Measurements from ENCODE around the gene SCUBE2.

The SCUBE2 gene

DNA sequence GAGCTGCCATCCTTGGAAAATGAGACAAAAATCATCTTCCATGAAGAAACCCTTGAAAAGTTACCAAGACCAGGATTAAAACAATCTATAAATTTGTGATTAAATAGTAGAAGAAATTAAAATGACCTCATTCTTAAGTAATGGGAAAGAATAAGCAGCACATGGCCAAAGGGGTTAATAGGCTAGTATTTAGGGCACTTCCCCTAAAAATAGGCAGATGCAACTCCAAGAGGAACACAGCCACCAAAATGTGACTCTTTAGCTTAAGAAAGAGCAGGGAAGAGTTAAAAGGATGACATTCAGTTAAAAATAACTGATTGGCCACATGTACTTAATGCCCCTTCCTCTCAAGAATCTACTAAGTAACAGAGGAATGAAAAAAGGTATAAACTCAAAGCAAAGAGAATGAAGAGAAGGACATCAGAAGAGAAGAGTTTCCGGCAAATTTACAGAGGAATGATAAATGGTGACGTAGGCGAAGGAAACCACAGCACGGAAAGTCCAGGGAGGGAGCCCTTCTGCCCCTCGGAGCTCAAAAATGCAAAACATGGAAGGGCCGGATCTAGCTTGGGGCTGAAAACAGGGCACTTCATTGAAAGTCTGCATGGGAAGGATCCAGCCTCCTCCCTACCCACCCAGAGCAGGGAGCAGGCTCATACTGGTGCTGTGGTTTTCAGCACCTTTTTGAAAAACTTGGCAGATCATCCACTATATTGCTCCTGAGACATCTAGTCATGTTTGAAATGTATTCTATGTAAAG, 17.8 kb downstream of the SCUBE2 start:
- no peak for DNase-seq

DNA sequence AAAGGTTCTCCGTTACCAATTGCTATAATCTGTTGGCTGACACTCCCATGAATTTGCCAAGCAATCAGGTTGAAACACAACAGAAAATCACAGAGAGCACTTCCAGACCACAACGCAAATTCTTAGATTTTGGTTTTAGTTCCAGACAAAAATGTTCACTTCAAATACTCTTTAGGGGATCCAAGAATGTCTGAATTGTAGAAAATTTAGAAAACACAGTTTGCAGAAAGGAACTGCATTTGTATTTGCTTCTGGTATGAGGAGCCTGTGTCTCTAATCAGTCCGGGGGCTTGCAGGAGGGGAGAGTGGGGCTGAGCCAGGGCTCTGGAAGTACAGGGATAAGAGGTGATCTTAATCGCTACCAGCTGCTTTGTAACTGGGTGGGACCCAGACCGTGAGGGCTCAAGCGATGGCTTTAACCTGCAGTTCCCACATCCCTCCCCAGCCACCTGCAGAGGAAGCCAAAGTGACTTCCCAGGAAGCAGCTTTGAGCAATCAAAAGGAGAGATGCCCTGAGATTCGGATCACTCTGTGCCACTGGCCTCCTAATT, 18.7 kb downstream of the SCUBE2 start:
- DNase-seq: no peak

DNA sequence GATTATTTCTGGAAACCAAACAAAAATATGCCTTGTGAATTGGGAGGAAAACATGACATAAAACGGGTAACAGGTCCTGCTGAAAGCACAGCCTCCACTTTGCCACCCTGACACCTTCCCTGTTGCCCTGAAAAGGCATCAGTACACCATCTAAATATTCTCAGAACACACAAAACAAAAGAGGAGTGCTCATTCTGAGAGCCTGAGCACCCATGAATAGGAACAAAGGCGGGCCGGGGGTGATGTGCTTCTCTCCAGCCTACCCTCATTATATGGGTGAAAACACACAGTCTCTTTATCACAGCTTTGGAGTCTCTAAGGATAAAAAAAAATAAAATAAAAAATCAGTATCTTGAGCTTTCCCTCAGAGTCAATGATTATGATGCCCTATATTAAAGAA, 19.7 kb downstream of the SCUBE2 start:
- DNase-seq: no peak

DNA sequence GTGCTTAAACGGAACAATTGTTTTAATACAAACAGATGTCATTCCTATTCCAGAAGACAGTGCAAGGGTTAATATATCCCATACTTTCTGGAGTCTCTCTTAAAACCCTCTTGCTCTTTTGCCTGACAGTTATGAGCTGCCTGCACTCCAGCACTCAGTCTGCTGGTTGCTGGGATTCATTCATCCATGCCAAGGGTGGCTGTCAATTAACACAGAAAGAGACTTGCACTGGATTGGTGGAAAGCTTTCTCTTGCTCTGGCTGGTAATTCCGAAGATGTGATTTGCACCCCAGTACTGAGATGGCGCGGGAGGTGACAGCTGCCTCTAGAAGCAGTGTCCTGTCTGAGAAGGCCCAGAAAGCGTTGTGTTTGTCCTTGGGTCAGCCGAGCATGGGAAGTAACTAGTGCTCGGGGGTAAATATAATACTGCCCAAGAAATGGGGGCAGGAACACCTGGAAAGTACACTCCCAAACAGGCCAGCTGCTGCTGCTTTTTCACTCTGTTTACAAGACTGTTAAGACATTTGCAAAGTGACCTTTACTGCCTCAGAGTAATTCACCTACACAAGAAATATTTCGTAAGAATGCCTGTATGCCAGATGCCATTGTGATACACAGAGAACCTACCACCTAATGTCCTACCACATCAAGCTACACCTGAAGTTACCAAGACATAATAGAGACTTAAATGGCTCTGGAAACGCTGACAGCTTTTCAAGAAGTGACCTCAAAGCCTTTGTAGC, 20.5 kb downstream of the SCUBE2 start:
- no peak for DNase-seq

DNA sequence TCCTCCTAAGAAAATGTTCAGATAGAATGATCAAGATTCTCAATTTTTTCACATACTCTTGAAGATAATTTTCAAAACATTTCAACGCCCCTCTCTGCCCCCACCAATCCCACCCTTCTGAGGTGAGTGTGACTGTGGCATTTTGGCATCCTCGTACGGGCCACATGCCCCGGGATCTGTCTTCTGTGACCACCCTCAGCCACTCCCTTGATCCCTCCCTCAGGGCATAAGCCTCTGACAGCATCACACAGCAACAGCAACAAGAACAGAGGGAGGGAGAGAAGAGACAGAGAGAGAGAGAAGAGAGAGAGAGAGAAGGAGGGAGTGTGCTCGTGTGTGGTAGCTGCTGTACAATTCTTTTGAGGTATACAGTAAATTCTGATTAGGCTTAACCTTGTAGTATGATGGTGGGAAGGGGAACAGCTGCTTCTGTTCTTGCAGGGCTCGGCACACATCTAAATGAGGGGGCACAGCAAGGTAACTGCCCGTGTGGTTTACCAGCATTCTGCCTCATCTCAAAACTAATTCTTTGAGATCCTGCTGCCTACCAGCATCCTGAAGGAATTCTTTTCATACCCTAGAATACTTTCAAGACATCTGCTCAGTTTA, 21.4 kb downstream of the SCUBE2 start:
- no peak for DNase-seq

DNA sequence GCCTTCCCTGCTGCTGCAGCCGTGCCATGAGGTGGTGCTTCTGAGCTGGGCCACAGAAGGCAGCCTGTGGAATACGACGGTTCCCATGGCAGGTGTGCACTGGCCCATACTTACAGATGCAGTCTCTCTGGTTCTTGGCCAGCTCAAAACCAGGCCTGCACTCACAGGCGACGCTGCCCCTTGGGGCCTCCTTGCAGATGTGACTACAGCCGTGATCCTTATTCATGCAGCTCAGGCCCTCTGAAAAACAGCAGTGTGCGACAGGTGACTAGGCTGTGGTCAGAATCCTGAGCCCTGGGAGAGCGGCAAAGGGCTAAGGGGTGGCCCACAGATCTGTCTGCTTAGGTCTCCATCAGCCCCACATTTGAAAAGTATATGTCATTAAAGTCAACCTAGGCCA, 22.1 kb downstream of the SCUBE2 start:
- DNase-seq: no peak

DNA sequence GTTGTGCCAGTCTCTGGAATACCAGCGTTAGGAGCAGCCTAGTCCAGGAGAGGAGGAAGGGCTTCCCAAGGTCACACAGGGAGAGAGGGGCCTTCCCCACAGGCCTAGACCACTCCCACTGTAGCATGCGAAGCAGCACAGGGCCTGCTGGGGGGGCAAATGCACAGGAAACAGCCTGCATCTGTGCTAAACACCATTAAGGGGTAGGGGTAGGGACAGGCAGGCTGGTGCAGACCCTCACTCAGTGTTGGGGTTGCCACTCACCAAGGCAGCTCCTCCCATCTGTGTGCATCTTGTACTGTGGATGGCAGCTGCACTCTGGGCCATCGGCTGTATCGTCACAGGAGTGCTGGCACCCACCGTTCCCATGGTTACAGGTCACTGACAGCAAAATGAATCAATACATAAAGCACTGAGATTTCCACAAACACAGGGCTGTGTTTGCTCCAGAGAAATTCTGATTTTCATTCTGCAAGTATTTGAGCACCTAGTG, 24.9 kb downstream of the SCUBE2 start:
- DNase-seq: no peak

DNA sequence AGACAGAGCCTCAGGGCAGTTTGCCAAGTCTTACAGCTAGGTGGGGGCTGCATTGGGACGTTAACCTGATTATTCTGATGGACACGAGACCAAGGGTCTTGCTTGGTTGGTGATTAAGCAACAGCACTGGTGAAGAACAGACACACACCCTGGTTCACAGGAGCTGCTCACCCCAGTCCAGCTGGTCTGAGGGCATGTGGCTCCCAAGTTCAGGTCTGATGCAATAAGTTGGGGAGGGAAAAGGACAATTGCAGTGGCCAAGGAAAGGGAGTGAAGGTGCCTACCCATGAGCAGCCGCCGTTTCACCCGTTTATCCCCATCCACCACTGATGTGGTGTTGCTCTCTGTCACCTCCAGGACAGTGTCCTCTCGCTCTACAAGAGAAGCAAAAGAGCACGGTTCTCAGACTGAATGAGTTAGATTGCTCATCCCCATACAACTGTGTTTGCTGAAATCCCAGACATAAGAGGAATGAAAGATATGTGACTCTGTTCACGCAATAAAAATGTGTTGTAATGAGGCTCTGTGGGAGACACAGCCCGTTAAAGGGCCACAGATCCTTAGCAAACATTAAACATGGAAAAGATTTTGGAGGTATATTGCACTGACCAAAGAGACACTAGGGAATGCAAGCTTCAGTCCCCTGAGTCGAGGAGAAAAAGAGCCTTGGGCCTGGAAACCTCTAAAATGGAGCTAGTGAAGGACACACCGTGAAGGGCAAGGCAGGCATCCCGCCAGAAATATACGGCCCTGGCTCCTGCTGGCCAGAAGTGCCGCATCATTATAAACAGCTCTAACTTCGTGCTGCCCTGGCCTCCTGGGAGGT, 25.6 kb downstream of the SCUBE2 start:
- no peak for DNase-seq

DNA sequence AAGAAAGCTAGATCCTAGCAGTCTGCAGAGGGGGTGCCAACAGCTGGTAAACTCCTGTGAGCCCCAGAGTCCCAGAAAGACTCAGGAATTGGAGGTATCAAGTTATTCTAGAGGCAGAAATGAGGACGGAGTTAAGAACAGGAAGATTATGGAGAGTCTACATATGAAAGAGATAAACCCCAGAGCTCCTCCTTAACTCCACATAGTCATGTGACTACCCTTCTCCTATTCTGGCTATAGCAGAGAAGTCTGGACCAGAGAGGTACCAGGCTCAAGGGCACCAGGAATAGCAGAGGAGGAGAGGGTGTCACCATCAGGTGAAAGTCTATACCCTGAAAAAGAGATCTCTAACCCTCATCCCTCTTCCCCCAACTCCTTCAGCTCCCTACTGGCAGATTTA, 29.6 kb downstream of the SCUBE2 start:
- no peak for DNase-seq

DNA sequence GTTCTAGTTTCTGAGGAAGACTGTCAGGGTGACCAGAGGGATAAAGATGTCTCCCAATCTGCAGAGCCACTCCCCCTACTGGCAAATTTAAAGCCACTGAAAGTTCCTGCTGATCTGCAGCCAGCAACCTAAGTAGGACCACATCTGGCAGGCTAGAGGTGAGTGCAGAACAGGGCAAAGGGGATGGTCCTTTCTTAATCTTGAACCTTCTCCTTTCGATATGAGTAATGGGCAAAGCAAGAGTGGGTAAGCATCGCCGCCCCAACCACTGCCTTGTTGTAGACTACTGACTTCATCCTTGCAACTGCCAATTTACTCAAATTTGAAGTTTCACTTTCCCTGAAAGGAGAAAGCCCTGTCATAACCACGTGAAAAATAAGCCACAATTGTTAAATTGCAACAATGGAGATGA, 30.7 kb downstream of the SCUBE2 start:
- DNase-seq: peak; percentile 6 to 33

DNA sequence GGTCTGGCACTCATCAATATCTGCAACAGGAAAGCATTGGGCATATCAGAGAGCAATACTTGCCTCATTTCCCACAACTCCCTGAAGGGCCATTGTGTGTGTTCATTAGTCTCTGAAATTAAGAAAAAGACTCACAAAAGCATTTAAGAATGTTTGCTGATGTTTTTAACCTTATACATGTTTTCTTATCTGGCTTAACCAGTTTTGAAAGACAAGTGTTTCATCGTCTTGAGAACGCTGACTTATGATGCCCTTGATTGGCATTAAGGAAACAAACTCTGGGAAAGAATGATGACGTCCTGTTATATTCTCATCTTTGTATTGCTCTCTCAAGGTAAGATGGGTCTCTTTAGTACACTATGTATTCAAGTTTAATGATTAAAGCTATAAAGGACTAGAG, 32.0 kb downstream of the SCUBE2 start:
- DNase-seq: no peak

DNA sequence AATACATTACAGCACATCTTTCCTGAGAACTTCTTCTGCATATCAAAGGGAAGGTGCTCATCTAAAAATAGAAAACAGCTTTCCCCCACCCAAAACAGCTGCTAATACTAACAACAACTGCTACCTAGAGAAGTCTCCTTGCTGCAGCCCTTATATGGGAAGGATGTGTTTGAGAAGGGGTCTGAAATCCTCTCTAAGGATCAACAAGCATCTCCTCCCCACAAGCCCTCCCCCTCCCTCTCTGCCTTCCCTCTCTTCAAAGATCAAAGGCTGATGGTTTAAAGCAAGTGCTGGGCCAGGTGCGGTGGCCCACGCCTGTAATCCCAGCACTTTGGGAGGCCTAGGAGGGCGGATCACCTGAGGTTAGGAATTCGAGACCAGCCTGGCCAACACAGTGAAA, 33.5 kb downstream of the SCUBE2 start:
- DNase-seq: no peak

DNA sequence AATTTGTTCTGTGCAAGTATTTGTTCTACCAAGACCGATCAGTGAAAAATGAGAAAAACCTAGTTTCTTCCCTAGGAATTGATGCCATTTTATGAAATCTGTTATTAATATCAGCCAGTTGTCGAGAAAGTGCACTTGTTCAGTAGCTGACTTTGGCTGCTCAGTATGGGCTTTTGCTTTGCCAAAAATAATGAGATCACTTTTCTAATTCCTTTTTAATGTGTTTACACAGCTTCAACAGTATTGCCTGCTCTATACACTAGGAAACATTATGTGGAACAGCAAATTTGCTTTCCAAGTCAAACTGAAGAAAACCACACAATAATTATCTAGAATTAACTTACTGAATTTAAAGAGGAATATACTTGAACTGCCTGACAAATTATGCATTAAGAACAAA, 34.4 kb downstream of the SCUBE2 start:
- no peak for DNase-seq

DNA sequence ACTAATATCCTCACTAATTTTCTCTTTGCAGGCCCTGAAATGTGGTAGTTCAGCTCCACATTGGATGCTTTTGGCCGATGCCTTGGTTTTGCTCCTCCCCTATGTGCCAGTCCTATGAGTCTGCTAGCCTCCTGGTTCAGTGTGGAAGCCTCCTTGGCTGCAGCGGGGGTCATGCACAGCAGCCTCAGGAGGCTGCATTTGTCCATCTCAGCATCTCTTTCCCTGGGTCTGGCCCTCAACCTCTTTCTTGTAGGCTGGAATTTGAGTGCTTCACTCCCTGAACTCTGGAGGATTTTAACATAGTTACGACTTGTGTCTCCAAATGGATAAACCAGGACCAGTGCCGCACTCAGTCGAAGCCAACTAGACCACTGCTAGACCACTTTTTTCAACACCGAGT, 34.9 kb downstream of the SCUBE2 start:
- no peak for DNase-seq

DNA sequence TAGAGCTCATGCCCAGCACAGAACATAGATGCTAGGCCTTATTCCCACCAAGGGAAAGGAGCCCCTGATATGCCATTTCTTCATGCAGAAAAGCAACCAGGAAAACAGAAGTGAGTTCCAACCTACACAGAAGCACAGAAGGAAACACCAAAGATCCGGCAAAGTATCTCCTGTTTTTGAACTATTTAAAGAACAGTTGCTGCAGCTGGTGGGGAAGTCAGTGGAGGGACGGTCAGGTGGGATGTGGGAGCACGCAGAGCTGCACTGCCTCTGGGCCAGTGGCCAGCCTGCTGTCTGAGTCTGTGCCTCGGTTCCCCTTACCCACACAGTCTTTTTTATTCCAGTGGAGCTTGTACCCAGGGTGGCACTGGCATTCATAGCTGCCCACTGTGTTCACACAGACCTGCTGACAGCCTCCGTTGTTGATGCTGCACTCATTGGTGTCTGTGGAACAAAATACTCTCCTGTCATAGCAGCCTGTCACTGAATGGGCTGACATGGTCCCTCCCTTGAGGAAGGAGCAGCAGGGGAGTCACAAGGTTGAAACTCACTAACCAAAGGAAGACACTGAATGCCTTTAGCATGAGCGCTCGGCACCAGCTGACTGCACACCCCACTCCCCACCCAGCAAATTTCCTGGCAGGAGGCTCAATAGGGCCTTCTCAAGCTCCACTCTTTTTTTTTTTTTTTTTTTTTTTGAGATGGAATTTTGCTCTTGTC, 37.9 kb downstream of the SCUBE2 start:
- DNase-seq: no peak

DNA sequence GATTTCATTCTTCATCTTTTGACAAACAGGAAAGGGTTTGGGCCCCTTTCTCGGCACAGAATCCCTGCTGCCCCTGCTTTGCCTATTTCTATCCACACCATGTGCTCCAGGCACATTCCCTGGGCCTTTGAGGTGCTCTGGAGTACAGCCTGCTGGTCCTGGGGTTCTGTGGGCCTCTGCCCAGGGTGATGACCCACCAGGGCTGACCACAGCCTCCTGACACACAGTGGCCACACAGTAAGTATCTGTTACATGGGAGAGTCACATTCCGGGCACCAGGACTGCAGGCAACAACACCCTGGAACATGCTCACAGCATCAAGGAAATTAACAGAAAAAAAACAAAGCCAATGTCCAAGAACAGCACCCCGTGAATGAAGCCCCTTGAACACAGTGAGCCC, 39.1 kb downstream of the SCUBE2 start:
- no peak for DNase-seq

DNA sequence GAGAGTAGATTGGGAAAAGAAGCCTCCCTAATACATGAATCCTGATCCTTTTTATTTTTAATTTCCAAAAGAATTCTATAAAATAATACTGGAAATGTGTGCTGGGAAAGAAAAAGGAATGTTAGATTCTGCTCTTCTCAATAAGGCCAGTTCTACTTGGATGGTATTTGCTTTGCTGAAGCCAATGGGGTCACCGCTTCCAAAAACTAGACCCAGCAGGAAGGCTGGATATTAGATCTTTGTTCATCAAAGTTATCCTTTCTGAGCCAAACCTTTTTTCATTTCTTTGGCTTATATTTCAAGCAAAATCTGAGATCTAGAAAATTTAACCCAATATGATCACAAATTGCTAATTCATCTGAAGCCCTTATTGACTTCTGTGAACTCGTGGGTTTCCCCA, 41.4 kb downstream of the SCUBE2 start:
- DNase-seq: no peak

DNA sequence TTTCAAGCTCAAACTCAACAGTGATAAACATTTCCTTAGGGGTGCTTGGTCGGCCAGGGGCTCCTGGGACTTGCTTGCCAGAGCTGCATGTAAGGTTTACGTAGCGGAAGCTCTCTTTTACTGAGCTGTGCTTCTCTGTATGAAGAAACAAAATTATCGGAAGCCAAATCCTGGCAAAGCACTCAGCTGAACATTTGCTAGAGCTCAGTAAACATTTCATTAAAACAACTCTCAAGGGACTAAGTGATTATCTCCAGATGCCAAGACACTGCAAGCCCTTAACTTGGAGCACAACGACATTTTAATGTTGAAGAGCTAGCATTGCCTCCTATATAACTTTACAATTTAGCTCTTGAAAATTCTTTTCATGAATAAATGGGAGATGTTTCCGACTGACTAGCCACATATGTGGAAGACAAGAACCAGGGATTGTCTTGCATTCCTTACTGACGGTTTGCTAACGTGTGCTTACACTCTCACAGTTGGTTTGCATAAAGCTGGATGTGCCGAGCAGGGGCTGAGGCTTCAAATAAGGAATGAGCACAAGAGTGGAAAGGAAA, 43.4 kb downstream of the SCUBE2 start:
- DNase-seq: peak; percentile 78 to 84

DNA sequence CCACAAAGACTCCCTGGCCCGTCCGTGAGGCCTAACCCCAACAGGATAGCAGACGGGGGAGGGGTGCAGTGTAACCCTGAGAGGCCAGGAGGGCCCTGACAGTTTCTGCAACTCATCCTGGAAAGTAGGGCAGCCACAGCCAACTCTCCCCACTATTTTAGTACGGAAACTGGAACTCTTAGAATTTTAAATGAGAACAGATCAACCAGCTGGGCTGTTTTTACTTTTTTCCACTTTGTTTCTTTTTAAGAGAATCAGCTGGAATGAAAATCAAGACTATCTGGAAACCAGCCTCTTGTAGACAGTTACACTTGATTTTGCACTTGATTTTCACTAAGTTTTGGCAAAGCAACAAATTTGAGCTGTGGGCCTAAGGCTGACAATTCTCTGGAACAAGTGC, 44.9 kb downstream of the SCUBE2 start:
- DNase-seq: no peak

DNA sequence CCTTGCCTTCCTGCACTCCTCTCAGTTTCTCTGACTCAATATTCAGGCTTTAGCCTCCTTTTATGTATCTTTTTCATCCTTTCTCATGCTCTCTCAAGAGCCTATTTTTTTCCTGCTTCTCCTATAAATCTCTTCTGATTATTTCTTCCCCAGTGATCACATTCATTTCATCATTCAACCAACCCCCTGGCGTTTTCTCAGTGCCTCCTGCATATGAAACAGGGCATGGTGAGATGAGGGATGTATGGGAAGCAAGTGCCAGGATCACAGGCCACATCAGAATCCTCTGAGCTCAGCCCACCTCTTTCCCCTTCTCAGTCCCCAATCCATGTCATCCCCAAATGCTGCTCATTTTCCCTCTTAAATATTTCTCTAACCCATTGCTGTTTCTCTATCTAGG, 48.9 kb downstream of the SCUBE2 start:
- no peak for DNase-seq

DNA sequence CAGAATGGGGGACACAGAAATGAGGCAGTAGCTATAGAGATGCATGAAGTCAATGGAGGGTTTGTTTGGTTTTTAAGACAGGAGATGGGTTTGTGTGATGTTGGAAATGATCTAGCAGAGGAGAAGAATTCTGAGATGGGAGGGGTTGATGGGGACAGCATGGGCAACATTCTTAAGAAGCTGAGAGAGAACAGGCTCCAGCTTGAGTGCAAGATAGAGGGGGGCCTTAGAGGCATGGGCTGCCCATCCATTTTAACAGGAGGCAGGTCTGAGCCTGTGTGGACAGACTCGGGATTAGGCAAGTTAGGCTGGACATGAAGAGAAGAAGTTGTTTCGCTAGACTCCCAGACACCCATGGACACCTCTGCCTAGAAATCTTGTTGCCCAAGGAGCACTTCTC, 49.7 kb downstream of the SCUBE2 start:
- DNase-seq: no peak

DNA sequence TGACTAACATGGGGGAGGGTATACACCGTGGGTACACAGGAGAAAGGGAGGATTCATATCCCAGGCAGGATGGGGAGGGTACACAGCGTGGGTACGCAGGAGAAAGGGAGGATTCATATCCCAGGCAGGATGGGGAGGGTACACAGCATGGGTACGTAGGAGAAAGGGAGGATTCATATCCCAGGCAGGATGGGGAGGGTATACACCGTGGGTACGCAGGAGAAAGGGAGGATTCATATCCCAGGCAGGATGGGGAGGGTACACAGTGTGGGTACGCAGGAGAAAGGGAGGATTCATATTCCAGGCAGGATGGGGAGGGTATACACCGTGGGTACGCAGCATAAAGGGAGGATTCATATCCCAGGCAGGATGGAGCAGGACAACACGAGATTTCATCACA, 51.0 kb downstream of the SCUBE2 start:
- no peak for DNase-seq
